22Rv1 (cell line): ENCODE results near the gene NAA10.

Source experiments
- H3K27ac ChIP-seq: fragments of 450-650 bp; 2 replicates; pipeline ENCODE4 v1.5.1; 2017
- CTCF ChIP-seq: fragments of 450-650 bp; IDR thresholded peaks from 2 replicates; pipeline ENCODE4 v1.5.1; 2017; ENCODE audit warnings: mild to moderate bottlenecking
- ZFX ChIP-seq: fragments of 450-650 bp; IDR thresholded peaks from 2 replicates; pipeline ENCODE4 v1.6.1; 2017; ENCODE audit warnings: antibody characterized with exemption, borderline replicate concordance

The NAA10 gene

GRCh38 chrX:153944800-153945150 lies 9.9 kb upstream of the NAA10 start:
- 0 out of 2 replicates have a peak overlapping the region, but pooled peaks have one; percentile 31 for H3K27ac ChIP-seq
- no peak for TF ChIP-seq ZFX
- TF ChIP-seq CTCF, result no peak

- TF ChIP-seq ZFX, result no peak
- no peak for TF ChIP-seq CTCF
- H3K27ac ChIP-seq, result 0 out of 2 replicates have a peak within 1 kb of the TSS, but pooled peaks have one; percentile 31
These were observed 9.4 kb upstream of the NAA10 start, which contains the start of gene RENBP for GRCh38 chrX:153944140-153944799. RENBP (minus strand) TSS chrX:153944643; CDS start chrX:153944610, 33 bp downstream.

- no peak for TF ChIP-seq ZFX
- H3K27ac ChIP-seq, result no peak overlapping the region
These were observed 6.8 kb upstream of the NAA10 start for GRCh38 chrX:153941336-153942252.

GRCh38 chrX:153939573-153939972 lies 4.7 kb upstream of the NAA10 start:
- TF ChIP-seq ZFX, result no peak
- no peak for TF ChIP-seq CTCF
- H3K27ac ChIP-seq, result no peak overlapping the region

GRCh38 chrX:153938226-153938786 lies 3.5 kb upstream of the NAA10 start:
- TF ChIP-seq CTCF, result no peak
- TF ChIP-seq ZFX, result no peak
- no peak overlapping the region for H3K27ac ChIP-seq

- TF ChIP-seq CTCF, result no peak
- TF ChIP-seq ZFX, result no peak
- no peak overlapping the region for H3K27ac ChIP-seq
These were observed 2.2 kb upstream of the NAA10 start for GRCh38 chrX:153937056-153937455.

GRCh38 chrX:153935326-153935851 lies 552 bp upstream of the NAA10 start:
- peak overlapping the region; percentile 40 for H3K27ac ChIP-seq
- no peak for TF ChIP-seq CTCF
